H9 (cell line): ENCODE results near the gene ADAMTS17. TPM values are rescaled to one million over a fixed set of nuclear protein-coding genes. Genes with fewer than 3 reads are reported as not detected.

Source experiments
- DNase-seq: peaks from one replicate; pipeline ENCODE4 v3.0.0-alpha.2; 2017
- H2AFZ ChIP-seq: one replicate; pipeline ENCODE4 v1.6.1; 2013; ENCODE audit warnings: mild to moderate bottlenecking, low read length, control low read depth, moderate library complexity
- H2AK5ac ChIP-seq: 2 replicates; pipeline ENCODE4 v1.6.1; 2013; ENCODE audit warnings: low read length, control low read depth, mixed read lengths; ENCODE audit not compliant: insufficient read length
- H2BK120ac ChIP-seq: one replicate; pipeline ENCODE4 v1.6.1; 2013; ENCODE audit warnings: low read depth, mild to moderate bottlenecking, low read length, control low read depth, inconsistent platforms; ENCODE audit not compliant: poor library complexity, severe bottlenecking
- H2BK12ac ChIP-seq: 2 replicates; pipeline ENCODE4 v1.6.1; 2013; ENCODE audit warnings: low read length, control low read depth, mixed read lengths, low read depth; ENCODE audit not compliant: insufficient read length
- H2BK15ac ChIP-seq: 2 replicates; pipeline ENCODE4 v1.6.1; 2013; ENCODE audit warnings: low read depth, low read length, control low read depth
- H2BK20ac ChIP-seq: one replicate; pipeline ENCODE4 v1.6.1; 2013; ENCODE audit warnings: low read depth, mild to moderate bottlenecking, low read length, control low read depth, inconsistent platforms; ENCODE audit not compliant: poor library complexity, severe bottlenecking
- H2BK5ac ChIP-seq: 2 replicates; pipeline ENCODE4 v1.6.1; 2013; ENCODE audit warnings: low read length, control low read depth, mixed read lengths; ENCODE audit not compliant: insufficient read length
- H3K14ac ChIP-seq: 2 replicates; pipeline ENCODE4 v1.6.1; 2013; ENCODE audit warnings: low read length, control low read depth; ENCODE audit not compliant: insufficient read depth
- H3K18ac ChIP-seq: 2 replicates; pipeline ENCODE4 v1.6.1; 2013; ENCODE audit warnings: low read depth, mild to moderate bottlenecking, mixed read lengths, low read length, control low read depth; ENCODE audit not compliant: insufficient read length
- H3K23ac ChIP-seq: 2 replicates; pipeline ENCODE4 v1.6.1; 2013; ENCODE audit warnings: low read length, control low read depth, mixed read lengths, low read depth; ENCODE audit not compliant: insufficient read length
- H3K23me2 ChIP-seq: 2 replicates; pipeline ENCODE4 v1.6.1; 2013; ENCODE audit warnings: low read depth, mild to moderate bottlenecking, mixed read lengths, low read length, control low read depth; ENCODE audit not compliant: insufficient read length, poor library complexity, severe bottlenecking
- H3K27ac ChIP-seq: 2 replicates; pipeline ENCODE4 v1.5.1; 2013; ENCODE audit warnings: low read length, control low read depth, mixed read lengths, low read depth; ENCODE audit not compliant: insufficient read length
- H3K27me3 ChIP-seq: 2 replicates; pipeline ENCODE4 v1.6.1; 2013; ENCODE audit warnings: low read length, control low read depth, inconsistent platforms; ENCODE audit not compliant: insufficient read depth
- H3K4ac ChIP-seq: 2 replicates; pipeline ENCODE4 v1.6.1; 2013; ENCODE audit warnings: low read depth, mild to moderate bottlenecking, control low read depth, inconsistent platforms, low read length, moderate library complexity
- H3K4me1 ChIP-seq: 2 replicates; pipeline ENCODE4 v1.6.1; 2013; ENCODE audit warnings: low read length, control low read depth, inconsistent platforms; ENCODE audit not compliant: insufficient read depth
- H3K4me2 ChIP-seq: 2 replicates; pipeline ENCODE4 v1.6.1; 2013; ENCODE audit warnings: low read length, control low read depth, mixed read lengths; ENCODE audit not compliant: insufficient read length, insufficient read depth
- H3K56ac ChIP-seq: 2 replicates; pipeline ENCODE4 v1.6.1; 2013; ENCODE audit warnings: low read depth, mild to moderate bottlenecking, mixed read lengths, low read length, control low read depth; ENCODE audit not compliant: insufficient read length
- H3K79me1 ChIP-seq: 2 replicates; pipeline ENCODE4 v1.6.1; 2013; ENCODE audit warnings: low read depth, mild to moderate bottlenecking, moderate library complexity, low read length, control low read depth, inconsistent platforms; ENCODE audit not compliant: insufficient read depth, poor library complexity, severe bottlenecking
- H3K79me2 ChIP-seq: 2 replicates; pipeline ENCODE4 v1.6.1; 2013; ENCODE audit warnings: low read length, control low read depth, inconsistent platforms; ENCODE audit not compliant: insufficient read depth
- H3K9ac ChIP-seq: 2 replicates; pipeline ENCODE4 v1.6.1; 2013; ENCODE audit warnings: low read length, control low read depth, mixed read lengths; ENCODE audit not compliant: insufficient read length; ENCODE audit errors: extremely low read depth
- H3K9me3 ChIP-seq: one replicate; pipeline ENCODE4 v1.6.1; 2013; ENCODE audit warnings: low read depth, low read length, inconsistent platforms; ENCODE audit not compliant: control insufficient read depth
- H3T11ph ChIP-seq: one replicate; pipeline ENCODE4 v1.6.1; 2013; ENCODE audit warnings: mild to moderate bottlenecking, low read length, control low read depth, inconsistent platforms
- H4K20me1 ChIP-seq: one replicate; pipeline ENCODE4 v1.6.1; 2013; ENCODE audit not compliant: control insufficient read depth, insufficient read length, insufficient read depth
- H4K5ac ChIP-seq: 2 replicates; pipeline ENCODE4 v1.6.1; 2013; ENCODE audit warnings: low read depth, mild to moderate bottlenecking, mixed read lengths, low read length, control low read depth; ENCODE audit not compliant: insufficient read length
- H4K8ac ChIP-seq: replicated peaks from 2 replicates; pipeline ENCODE4 v1.6.1; 2013; ENCODE audit warnings: low read length, control low read depth, mixed read lengths, low read depth; ENCODE audit not compliant: insufficient read length
- H4K91ac ChIP-seq: 2 replicates; pipeline ENCODE4 v1.6.1; 2013; ENCODE audit warnings: low read depth, mild to moderate bottlenecking, moderate library complexity, mixed read lengths, low read length, control low read depth; ENCODE audit not compliant: insufficient read length
- H3K27ac Mint-ChIP-seq, 3 experiments: 2 replicates in 2 of 3; 3 replicates in 1 of 3; pipeline ENCODE4 v1.8.0; 2020 to 2021; ENCODE audit warnings: mixed read lengths in 3 of 3, mild to moderate bottlenecking in 1 of 3, moderate library complexity in 1 of 3
- H3K27me3 Mint-ChIP-seq: 2 replicates; pipeline ENCODE4 v1.8.0; 2021; ENCODE audit warnings: low read depth, mild to moderate bottlenecking, moderate library complexity, mixed read lengths
- H3K36me3 Mint-ChIP-seq, 3 experiments: 2 replicates in 2 of 3; 3 replicates in 1 of 3; pipeline ENCODE4 v1.8.0; 2020 to 2021; ENCODE audit warnings: low read depth in 3 of 3, mixed read lengths in 3 of 3; ENCODE audit not compliant: insufficient read depth in 1 of 3
- H3K4me1 Mint-ChIP-seq, 2 experiments: 2 replicates each; pipeline ENCODE4 v1.8.0; 2020; ENCODE audit warnings: mixed read lengths in 2 of 2
- H3K4me3 Mint-ChIP-seq, 2 experiments: 2 replicates in 1 of 2; 3 replicates in 1 of 2; pipeline ENCODE4 v1.8.0; 2020 to 2021; ENCODE audit warnings: mild to moderate bottlenecking in 2 of 2, mixed read lengths in 2 of 2, moderate library complexity in 1 of 2
- H3K9me3 Mint-ChIP-seq, 2 experiments: 2 replicates in 1 of 2; 3 replicates in 1 of 2; pipeline ENCODE4 v1.8.0; 2020; ENCODE audit warnings: mild to moderate bottlenecking in 2 of 2, mixed read lengths in 2 of 2, moderate library complexity in 1 of 2
- WGBS: extraction: QIAGEN DNeasy Blood & Tissue Kit; methylation state at CpG from one replicate; pipeline ENCODE4 v1.1.7; 2013; ENCODE audit warnings: missing lambda C conversion rate, low lambda C conversion rate, mixed read lengths; ENCODE audit not compliant: insufficient read length; ENCODE audit errors: extremely low coverage; 5-methylcytosine and 5-hydroxymethylcytosine counted together
- total RNA-seq: library from RNA; stranded (reverse); gene quantifications from 2 replicates; pipeline ENCODE4 v1.2.1, GENCODE V29; 2021
- TF ChIP-seq, protein P1 (sequence below): fragments of 200-600 bp; sonication (generic); conservative IDR thresholded peaks from 3 replicates; pipeline ENCODE4 v1.8.0; 2021; ENCODE audit warnings: antibody characterized with exemption, mild to moderate bottlenecking

Gene ADAMTS17
- total RNA-seq, 1 experiment from 2014 or later, result 2.9 TPM

GRCh38 chr15:99931703-99932603 is 409.8 kb downstream of the ADAMTS17 start:
- Histone ChIP-seq H2BK5ac (no peak overlapping the region), H2AK5ac (no peak overlapping the region), H4K20me1 (no peaks in the 10 kb centered on the region), H2BK120ac (no peak overlapping the region), H3K4me2 (no peak overlapping the region), H2BK12ac (no peak overlapping the region), H3K4ac (no peak overlapping the region), H2AFZ (no peak overlapping the region), H3K79me2 (no peaks in the 10 kb centered on the region), H3K56ac (no peak overlapping the region), H3K9ac (no peak overlapping the region), H4K91ac (no peak overlapping the region), H3K27ac (no peak overlapping the region), H3K14ac (no peak overlapping the region; the same call in 1 of the 2 replicates), H3K27me3 (peaks cover 8% of the 10 kb centered on the region; the same call in 1 of the 2 replicates), H3T11ph (no peak overlapping the region), H3K9me3 (no peaks in the 10 kb centered on the region), H2BK20ac (no peak overlapping the region), H3K18ac (no peak overlapping the region), H3K4me1 (no peaks in the 10 kb centered on the region; the same call in none of the 2 replicates), H3K23ac (no peak overlapping the region), H4K8ac (no peak overlapping the region), H3K23me2 (no peaks in the 10 kb centered on the region), H4K5ac (no peak overlapping the region), H3K79me1 (no peaks in the 10 kb centered on the region), H2BK15ac (no peak overlapping the region)
- Mint-ChIP-seq H3K4me3 (no peak overlapping the region), H3K9me3 (0 out of 5 replicates have a peak, but pooled peaks cover 0 to 2% of the 10 kb centered on the region in 2 experiments), H3K27ac (no peak overlapping the region), H3K36me3 (no peaks in the 10 kb centered on the region), H3K4me1 (peaks cover 17 to 22% of the 10 kb centered on the region in 2 experiments), H3K27me3 (peaks cover 46% of the 10 kb centered on the region)
- TF ChIP-seq, protein P1, sequence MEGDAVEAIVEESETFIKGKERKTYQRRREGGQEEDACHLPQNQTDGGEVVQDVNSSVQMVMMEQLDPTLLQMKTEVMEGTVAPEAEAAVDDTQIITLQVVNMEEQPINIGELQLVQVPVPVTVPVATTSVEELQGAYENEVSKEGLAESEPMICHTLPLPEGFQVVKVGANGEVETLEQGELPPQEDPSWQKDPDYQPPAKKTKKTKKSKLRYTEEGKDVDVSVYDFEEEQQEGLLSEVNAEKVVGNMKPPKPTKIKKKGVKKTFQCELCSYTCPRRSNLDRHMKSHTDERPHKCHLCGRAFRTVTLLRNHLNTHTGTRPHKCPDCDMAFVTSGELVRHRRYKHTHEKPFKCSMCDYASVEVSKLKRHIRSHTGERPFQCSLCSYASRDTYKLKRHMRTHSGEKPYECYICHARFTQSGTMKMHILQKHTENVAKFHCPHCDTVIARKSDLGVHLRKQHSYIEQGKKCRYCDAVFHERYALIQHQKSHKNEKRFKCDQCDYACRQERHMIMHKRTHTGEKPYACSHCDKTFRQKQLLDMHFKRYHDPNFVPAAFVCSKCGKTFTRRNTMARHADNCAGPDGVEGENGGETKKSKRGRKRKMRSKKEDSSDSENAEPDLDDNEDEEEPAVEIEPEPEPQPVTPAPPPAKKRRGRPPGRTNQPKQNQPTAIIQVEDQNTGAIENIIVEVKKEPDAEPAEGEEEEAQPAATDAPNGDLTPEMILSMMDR, result no peak
- no peak for DNase-seq
- no CpG with 5 or more reads among the region's 13 CpGs for WGBS
